ENCODE results near the gene FAM209B. TPM values are rescaled to one million over a fixed set of nuclear protein-coding genes. Genes with fewer than 3 reads are reported as not detected.

The FAM209B gene
- polyA plus RNA-seq, 1 donor from 2014 or later = 1.1 TPM

DNA sequence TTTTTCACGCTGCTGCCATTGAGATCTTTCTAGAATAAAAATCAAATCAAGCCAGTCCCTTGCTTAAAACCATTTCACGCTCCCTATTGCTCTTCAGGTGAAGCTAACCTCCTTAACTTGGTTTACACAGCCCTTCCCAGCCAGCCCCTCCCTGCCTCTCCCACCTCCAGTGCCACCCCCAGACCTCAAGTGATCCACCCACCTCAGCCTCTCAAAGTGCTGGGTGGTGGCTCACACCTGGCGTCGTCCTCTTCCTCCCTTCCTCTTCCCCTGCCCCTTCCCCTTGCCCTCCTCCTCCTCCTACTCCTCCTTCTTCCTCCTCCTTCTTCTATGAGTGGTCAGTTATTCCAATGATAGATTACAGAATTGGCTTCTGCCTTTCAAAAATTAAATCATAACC is 42.9 kb downstream of the FAM209B start:
- Histone ChIP-seq H2AFZ (ENCODE audit: low read depth, low read length) (no peak overlapping the region), H3K27ac (ENCODE audit: low read length) (no peak overlapping the region), H3F3A (ENCODE audit: insufficient read depth, low read length, poor library complexity, severe bottlenecking) (no peaks in the 10 kb centered on the region), H4K20me1 (ENCODE audit: insufficient read depth) (no peaks in the 10 kb centered on the region), H3K9me3 (ENCODE audit: low read length) (no peaks in the 10 kb centered on the region), H3K9me2 (ENCODE audit: insufficient read depth, low read length) (no peaks in the 10 kb centered on the region), H3K27me3 (ENCODE audit: insufficient read depth, low read depth, low read length) (no peaks in the 10 kb centered on the region), H3K4me3 (ENCODE audit: low read length) (no peak overlapping the region), H3K9ac (ENCODE audit: low read length) (no peak overlapping the region), H3K79me2 (replicated peaks; ENCODE audit: insufficient read depth, low read length) (no peaks in the 10 kb centered on the region), H3K4me2 (ENCODE audit: low read length) (no peak overlapping the region), H3K36me3 (ENCODE audit: insufficient read depth, low read length) (no peaks in the 10 kb centered on the region)
- TF ChIP-seq TAF1 (IDR thresholded peaks at IDR 0.05; ENCODE audit: low read depth) (no peak), EP300 (conservative IDR thresholded peaks at IDR 0.05; ENCODE audit: poor library complexity, severe bottlenecking) (no peak), EZH2 (IDR thresholded peaks at IDR 0.05; ENCODE audit: borderline replicate concordance, insufficient read depth, low read length, poor library complexity, severe bottlenecking) (no peak), MXI1 (conservative IDR thresholded peaks at IDR 0.05; ENCODE audit: poor library complexity, severe bottlenecking) (no peak), SMC3 (conservative IDR thresholded peaks at IDR 0.05; ENCODE audit: poor library complexity) (no peak), RAD21 (conservative IDR thresholded peaks at IDR 0.05) (no peak), POLR2AphosphoS5 (IDR thresholded peaks at IDR 0.05) (no peak)
- TF ChIP-seq, protein P1, sequence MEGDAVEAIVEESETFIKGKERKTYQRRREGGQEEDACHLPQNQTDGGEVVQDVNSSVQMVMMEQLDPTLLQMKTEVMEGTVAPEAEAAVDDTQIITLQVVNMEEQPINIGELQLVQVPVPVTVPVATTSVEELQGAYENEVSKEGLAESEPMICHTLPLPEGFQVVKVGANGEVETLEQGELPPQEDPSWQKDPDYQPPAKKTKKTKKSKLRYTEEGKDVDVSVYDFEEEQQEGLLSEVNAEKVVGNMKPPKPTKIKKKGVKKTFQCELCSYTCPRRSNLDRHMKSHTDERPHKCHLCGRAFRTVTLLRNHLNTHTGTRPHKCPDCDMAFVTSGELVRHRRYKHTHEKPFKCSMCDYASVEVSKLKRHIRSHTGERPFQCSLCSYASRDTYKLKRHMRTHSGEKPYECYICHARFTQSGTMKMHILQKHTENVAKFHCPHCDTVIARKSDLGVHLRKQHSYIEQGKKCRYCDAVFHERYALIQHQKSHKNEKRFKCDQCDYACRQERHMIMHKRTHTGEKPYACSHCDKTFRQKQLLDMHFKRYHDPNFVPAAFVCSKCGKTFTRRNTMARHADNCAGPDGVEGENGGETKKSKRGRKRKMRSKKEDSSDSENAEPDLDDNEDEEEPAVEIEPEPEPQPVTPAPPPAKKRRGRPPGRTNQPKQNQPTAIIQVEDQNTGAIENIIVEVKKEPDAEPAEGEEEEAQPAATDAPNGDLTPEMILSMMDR (IDR thresholded peaks at IDR 0.05; ENCODE audit: poor library complexity, severe bottlenecking) = no peak
- TF ChIP-seq, protein P2, sequence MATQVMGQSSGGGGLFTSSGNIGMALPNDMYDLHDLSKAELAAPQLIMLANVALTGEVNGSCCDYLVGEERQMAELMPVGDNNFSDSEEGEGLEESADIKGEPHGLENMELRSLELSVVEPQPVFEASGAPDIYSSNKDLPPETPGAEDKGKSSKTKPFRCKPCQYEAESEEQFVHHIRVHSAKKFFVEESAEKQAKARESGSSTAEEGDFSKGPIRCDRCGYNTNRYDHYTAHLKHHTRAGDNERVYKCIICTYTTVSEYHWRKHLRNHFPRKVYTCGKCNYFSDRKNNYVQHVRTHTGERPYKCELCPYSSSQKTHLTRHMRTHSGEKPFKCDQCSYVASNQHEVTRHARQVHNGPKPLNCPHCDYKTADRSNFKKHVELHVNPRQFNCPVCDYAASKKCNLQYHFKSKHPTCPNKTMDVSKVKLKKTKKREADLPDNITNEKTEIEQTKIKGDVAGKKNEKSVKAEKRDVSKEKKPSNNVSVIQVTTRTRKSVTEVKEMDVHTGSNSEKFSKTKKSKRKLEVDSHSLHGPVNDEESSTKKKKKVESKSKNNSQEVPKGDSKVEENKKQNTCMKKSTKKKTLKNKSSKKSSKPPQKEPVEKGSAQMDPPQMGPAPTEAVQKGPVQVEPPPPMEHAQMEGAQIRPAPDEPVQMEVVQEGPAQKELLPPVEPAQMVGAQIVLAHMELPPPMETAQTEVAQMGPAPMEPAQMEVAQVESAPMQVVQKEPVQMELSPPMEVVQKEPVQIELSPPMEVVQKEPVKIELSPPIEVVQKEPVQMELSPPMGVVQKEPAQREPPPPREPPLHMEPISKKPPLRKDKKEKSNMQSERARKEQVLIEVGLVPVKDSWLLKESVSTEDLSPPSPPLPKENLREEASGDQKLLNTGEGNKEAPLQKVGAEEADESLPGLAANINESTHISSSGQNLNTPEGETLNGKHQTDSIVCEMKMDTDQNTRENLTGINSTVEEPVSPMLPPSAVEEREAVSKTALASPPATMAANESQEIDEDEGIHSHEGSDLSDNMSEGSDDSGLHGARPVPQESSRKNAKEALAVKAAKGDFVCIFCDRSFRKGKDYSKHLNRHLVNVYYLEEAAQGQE (IDR thresholded peaks at IDR 0.05; ENCODE audit: borderline replicate concordance) = no peak

DNA sequence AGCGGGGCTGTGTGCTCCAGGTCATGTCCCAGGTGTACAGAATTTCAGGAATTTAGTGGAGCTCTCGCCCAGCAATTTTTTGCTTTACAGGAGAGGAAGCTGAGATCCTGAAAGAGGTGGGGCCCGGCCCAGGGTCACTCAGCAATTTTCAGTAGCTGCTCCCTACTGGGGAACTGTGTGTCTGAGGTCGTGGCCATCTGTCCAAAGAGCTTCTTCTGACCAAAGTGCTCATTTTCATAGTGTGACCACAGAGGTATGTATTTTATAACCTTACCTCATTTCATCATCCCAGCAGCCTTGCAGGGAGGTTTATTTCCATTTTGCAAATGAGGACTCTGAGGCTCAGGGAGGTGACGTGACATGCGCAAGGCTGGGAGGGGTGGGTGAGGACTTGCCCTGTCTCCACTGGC is 46.3 kb downstream of the FAM209B start:
- no peak overlapping the region for H3K27ac ChIP-seq (ENCODE audit: low read length)
- no peaks in the 10 kb centered on the region for H4K20me1 ChIP-seq (ENCODE audit: insufficient read depth)

More for the DNA sequence above, 46.3 kb downstream of the FAM209B start:
- Histone ChIP-seq H3K4me2 (ENCODE audit: low read length) (no peak overlapping the region), H3K9me2 (ENCODE audit: insufficient read depth, low read length) (no peaks in the 10 kb centered on the region), H3K36me3 (ENCODE audit: insufficient read depth, low read length) (no peaks in the 10 kb centered on the region), H3F3A (ENCODE audit: insufficient read depth, low read length, poor library complexity, severe bottlenecking) (no peaks in the 10 kb centered on the region), H3K27me3 (ENCODE audit: insufficient read depth, low read depth, low read length) (no peaks in the 10 kb centered on the region), H2AFZ (ENCODE audit: low read depth, low read length) (no peak overlapping the region), H3K4me3 (ENCODE audit: low read length) (no peak overlapping the region), H3K79me2 (replicated peaks; ENCODE audit: insufficient read depth, low read length) (no peaks in the 10 kb centered on the region), H3K9me3 (ENCODE audit: low read length) (no peaks in the 10 kb centered on the region), H3K9ac (ENCODE audit: low read length) (no peak overlapping the region)
- TF ChIP-seq, protein P1 (IDR thresholded peaks at IDR 0.05; ENCODE audit: poor library complexity, severe bottlenecking) = no peak
- TF ChIP-seq MXI1 (conservative IDR thresholded peaks at IDR 0.05; ENCODE audit: poor library complexity, severe bottlenecking) (no peak), RAD21 (conservative IDR thresholded peaks at IDR 0.05) (no peak), EP300 (conservative IDR thresholded peaks at IDR 0.05; ENCODE audit: poor library complexity, severe bottlenecking) (no peak), TAF1 (IDR thresholded peaks at IDR 0.05; ENCODE audit: low read depth) (no peak), POLR2AphosphoS5 (IDR thresholded peaks at IDR 0.05) (no peak), EZH2 (IDR thresholded peaks at IDR 0.05; ENCODE audit: borderline replicate concordance, insufficient read depth, low read length, poor library complexity, severe bottlenecking) (no peak), SMC3 (conservative IDR thresholded peaks at IDR 0.05; ENCODE audit: poor library complexity) (no peak)
- TF ChIP-seq, protein P2 (IDR thresholded peaks at IDR 0.05; ENCODE audit: borderline replicate concordance) = no peak

All from neural cell (in vitro differentiated cells).